Smooth muscle cell (in vitro differentiated cells): ENCODE results near the gene ADCY4. TPM values are rescaled to one million over a fixed set of nuclear protein-coding genes. Genes with fewer than 3 reads are reported as not detected.

Experiments
- DNase-seq: peaks from one replicate; lab custom pipeline; 2025; ENCODE audit not compliant: unreplicated experiment; lab: John Stamatoyannopoulos, UW
- H2AFZ ChIP-seq: fragments of 200-600 bp; sonication (generic); 2 replicates; pipeline ENCODE4 v1.6.0; 2016; ENCODE audit warnings: antibody characterized with exemption, low read depth, mild to moderate bottlenecking
- H3F3A ChIP-seq: fragments of 200-600 bp; sonication (generic); 2 replicates; pipeline ENCODE4 v1.6.0; 2017; ENCODE audit warnings: antibody characterized with exemption, low read depth
- H3K27ac ChIP-seq: fragments of 200-600 bp; sonication (generic); 2 replicates; pipeline ENCODE4 v1.5.1; 2016; ENCODE audit warnings: low read depth, mild to moderate bottlenecking
- H3K27me3 ChIP-seq: fragments of 200-600 bp; sonication (generic); 2 replicates; pipeline ENCODE4 v1.6.1; 2016; ENCODE audit warnings: low read depth, mild to moderate bottlenecking
- H3K36me3 ChIP-seq: fragments of 200-600 bp; sonication (generic); 2 replicates; pipeline ENCODE4 v1.5.1; 2016; ENCODE audit warnings: low read depth
- H3K4me1 ChIP-seq: fragments of 200-600 bp; sonication (generic); 2 replicates; pipeline ENCODE4 v1.5.1; 2016; ENCODE audit warnings: low read depth
- H3K4me2 ChIP-seq: fragments of 200-600 bp; sonication (generic); 2 replicates; pipeline ENCODE4 v1.6.0; 2016; ENCODE audit warnings: mild to moderate bottlenecking
- H3K4me3 ChIP-seq: fragments of 200-600 bp; sonication (generic); 2 replicates; pipeline ENCODE4 v1.5.1; 2016; ENCODE audit warnings: mild to moderate bottlenecking
- H3K79me2 ChIP-seq: fragments of 200-600 bp; sonication (generic); 2 replicates; pipeline ENCODE4 v1.6.0; 2016; ENCODE audit warnings: low read depth, mild to moderate bottlenecking
- H3K9ac ChIP-seq: fragments of 200-600 bp; sonication (generic); 2 replicates; pipeline ENCODE4 v1.6.0; 2016; ENCODE audit warnings: low read depth
- H3K9me3 ChIP-seq: fragments of 200-600 bp; sonication (generic); replicated peaks from 2 replicates; pipeline ENCODE4 v1.5.1; 2016; ENCODE audit warnings: low read depth
- H4K20me1 ChIP-seq: fragments of 200-600 bp; sonication (generic); 2 replicates; pipeline ENCODE4 v1.6.0; 2016; ENCODE audit warnings: low read depth
- CTCF ChIP-seq: fragments of 200-600 bp; sonication (generic); IDR thresholded peaks from 2 replicates; pipeline ENCODE4 v1.5.1; 2017; ENCODE audit warnings: borderline replicate concordance, mild to moderate bottlenecking, antibody characterized with exemption; ENCODE audit not compliant: insufficient read depth, poor library complexity, severe bottlenecking
- WGBS: methylation state at CpG from one replicate; pipeline ENCODE4 v1.1.7; 2016; ENCODE audit warnings: low lambda C conversion rate; 5-methylcytosine and 5-hydroxymethylcytosine counted together
- polyA plus RNA-seq: library from polyadenylated mRNA; unstranded; fragments of >200 nt; fragmentation: Nextera tagmentation; extraction: Ambion mirVana; gene quantifications from 2 replicates; pipeline ENCODE4 v1.2.1, GENCODE V29; 2016
- total RNA-seq: library from RNA; depleted of rRNA; stranded (reverse); fragments of >200 nt; gene quantifications from 2 replicates; pipeline ENCODE4 v1.2.3, GENCODE V29; 2014

ADCY4 gene
- total and polyA plus RNA-seq, 2 experiments from 2014 or later: 0.13 TPM; not detected in 1

GRCh38 chr14:24298892-24299254, 36.0 kb downstream of the ADCY4 start:
- Histone ChIP-seq H3K9me3 (no peaks in the 10 kb centered on the region), H2AFZ (peak overlapping the region; percentile 90), H3F3A (peaks cover 7% of the 10 kb centered on the region), H3K4me2 (peak overlapping the region; percentile 99), H3K36me3 (no peaks in the 10 kb centered on the region), H4K20me1 (no peaks in the 10 kb centered on the region), H3K79me2 (peaks cover 16% of the 10 kb centered on the region), H3K27me3 (no peaks in the 10 kb centered on the region), H3K4me3 (peak overlapping the region; percentile 88), H3K27ac (peak overlapping the region; percentile 80), H3K9ac (peak overlapping the region; percentile 92), H3K4me1 (peaks cover 13% of the 10 kb centered on the region)
- TF ChIP-seq CTCF: no peak
- 63% methylated on average over 7 of the region's 7 CpGs for WGBS
- peak; percentile 17 for DNase-seq

GRCh38 chr14:24297190-24297964, 37.5 kb downstream of the ADCY4 start:
- Histone ChIP-seq H3K79me2 (peaks cover 16% of the 10 kb centered on the region), H3F3A (peaks cover 7% of the 10 kb centered on the region), H2AFZ (no peak overlapping the region), H3K9me3 (no peaks in the 10 kb centered on the region), H3K4me1 (peaks cover 13% of the 10 kb centered on the region), H3K27ac (peak overlapping the region; percentile 50), H3K4me3 (no peak overlapping the region), H3K9ac (no peak overlapping the region), H3K36me3 (no peaks in the 10 kb centered on the region), H3K27me3 (no peaks in the 10 kb centered on the region), H4K20me1 (no peaks in the 10 kb centered on the region), H3K4me2 (no peak overlapping the region)
- DNase-seq: no peak
- 63% methylated on average over 5 of the region's 5 CpGs for WGBS
- TF ChIP-seq CTCF: peak; percentile 32

DNA sequence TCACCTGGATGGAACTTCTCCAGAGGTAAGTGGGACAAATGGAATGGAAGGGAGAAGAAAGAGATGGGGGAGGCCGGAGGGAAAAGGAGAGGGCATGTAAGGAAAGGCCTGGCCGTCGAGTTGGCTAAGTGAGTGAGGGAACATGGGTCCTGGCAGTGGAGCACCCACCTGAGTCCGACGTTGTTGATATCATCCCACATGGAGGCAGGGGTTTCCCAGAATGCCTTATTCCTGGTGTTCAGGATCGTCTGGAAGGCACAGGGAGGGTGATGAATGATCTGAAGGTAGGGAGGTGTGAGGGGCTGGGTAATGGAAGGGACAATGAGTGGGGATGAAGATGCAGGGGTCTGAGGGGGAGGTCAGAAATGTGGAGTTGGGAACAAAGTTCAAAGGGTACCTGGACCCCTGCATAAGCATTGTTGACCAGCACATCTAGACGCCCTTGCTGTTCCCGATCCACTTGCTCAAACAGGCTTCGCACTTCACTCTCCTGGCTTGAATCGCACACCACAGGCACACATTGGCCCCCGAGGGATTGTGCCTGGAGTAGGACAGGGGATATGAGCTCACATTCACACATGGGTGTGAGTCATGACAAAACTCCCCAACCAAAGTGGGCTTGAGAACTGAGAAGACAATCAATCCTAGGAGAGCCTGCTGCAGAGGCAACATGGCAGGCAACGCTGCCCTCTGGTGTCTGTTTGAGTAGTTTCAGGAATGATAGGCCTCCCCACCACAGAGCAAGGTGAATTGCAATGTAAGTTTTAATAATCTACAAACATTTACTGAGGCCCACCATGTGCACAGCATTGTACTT, 38.3 kb downstream of the ADCY4 start:
- DNase-seq: peak; percentile 9
- no peaks in the 10 kb centered on the region for H3K36me3 ChIP-seq
- peaks cover 13% of the 10 kb centered on the region for H3K4me1 ChIP-seq
- H3K4me2 ChIP-seq: no peak overlapping the region
- H3K79me2 ChIP-seq: peaks cover 16% of the 10 kb centered on the region
- H3K27me3 ChIP-seq: no peaks in the 10 kb centered on the region
- H3K4me3 ChIP-seq: no peak overlapping the region
- H3K27ac ChIP-seq: peak overlapping the region; percentile 65
- no peaks in the 10 kb centered on the region for H3K9me3 ChIP-seq
- H2AFZ ChIP-seq: no peak overlapping the region
- WGBS: 68% methylated on average over 12 of the region's 12 CpGs
- peaks cover 7% of the 10 kb centered on the region for H3F3A ChIP-seq
- H3K9ac ChIP-seq: peak overlapping the region; percentile 42
- no peaks in the 10 kb centered on the region for H4K20me1 ChIP-seq
- TF ChIP-seq CTCF: peak; percentile 63
